IPS-11a (cell line): Measurements from ENCODE around the gene YWHAQ.
"Not testable (repeated sequence)": the region's sequence is repeated elsewhere in the genome, so short reads cannot be mapped to it uniquely, and the experiment has no call there.

Experiments used
- H3K4me3 ChIP-seq: one replicate; pipeline ENCODE4 v1.5.1; 2013; ENCODE audit warnings: low read depth, low read length, control low read depth

YWHAQ gene

GRCh38 chr2:9594366-9595054, 36.3 kb downstream of the YWHAQ start:
- no peak overlapping the region for H3K4me3 ChIP-seq

- H3K4me3 ChIP-seq = no peak overlapping the region
These were observed 36.9 kb downstream of the YWHAQ start for GRCh38 chr2:9593925-9594324.

- H3K4me3 ChIP-seq = no peak overlapping the region
These were observed 38.1 kb downstream of the YWHAQ start for GRCh38 chr2:9592699-9593098.

GRCh38 chr2:9590641-9591040, 40.2 kb downstream of the YWHAQ start:
- no peak overlapping the region for H3K4me3 ChIP-seq

- no peak overlapping the region for H3K4me3 ChIP-seq
These were observed 44.3 kb downstream of the YWHAQ start for GRCh38 chr2:9586465-9586864.

GRCh38 chr2:9585486-9585885, 45.3 kb downstream of the YWHAQ start:
- no peak overlapping the region for H3K4me3 ChIP-seq

- H3K4me3 ChIP-seq = not testable (repeated sequence)
These were observed 45.9 kb downstream of the YWHAQ start for GRCh38 chr2:9584902-9585301.

- H3K4me3 ChIP-seq = no peak overlapping the region
These were observed 48.2 kb downstream of the YWHAQ start for GRCh38 chr2:9582624-9583023.

- no peak overlapping the region for H3K4me3 ChIP-seq
These were observed 52.1 kb downstream of the YWHAQ start for GRCh38 chr2:9578467-9579235.

GRCh38 chr2:9574331-9574730, 56.5 kb downstream of the YWHAQ start:
- no peak overlapping the region for H3K4me3 ChIP-seq

GRCh38 chr2:9573840-9574239, 57.0 kb downstream of the YWHAQ start:
- no peak overlapping the region for H3K4me3 ChIP-seq

GRCh38 chr2:9573013-9573720, 57.6 kb downstream of the YWHAQ start:
- no peak overlapping the region for H3K4me3 ChIP-seq

- H3K4me3 ChIP-seq = no peak overlapping the region
These were observed 60.4 kb downstream of the YWHAQ start for GRCh38 chr2:9570182-9571060.

- no peak overlapping the region for H3K4me3 ChIP-seq
These were observed 65.2 kb downstream of the YWHAQ start for GRCh38 chr2:9565436-9566153.

GRCh38 chr2:9560628-9561027, 70.2 kb downstream of the YWHAQ start:
- no peak overlapping the region for H3K4me3 ChIP-seq

GRCh38 chr2:9558948-9559381, 71.8 kb downstream of the YWHAQ start:
- H3K4me3 ChIP-seq = no peak overlapping the region

- peak overlapping the region; percentile 79 for H3K4me3 ChIP-seq
These were observed 74.6 kb downstream of the YWHAQ start for GRCh38 chr2:9556121-9556743.

- peak within 1 kb of the TSS; percentile 79 for H3K4me3 ChIP-seq
These were observed 75.3 kb downstream of the YWHAQ start, which contains the start of gene ADAM17 for GRCh38 chr2:9555297-9556120. TSS of gene ADAM17 (minus strand) at chr2:9555830. CDS start at chr2:9555605, 225 bp downstream.

GRCh38 chr2:9554921-9555296, 75.9 kb downstream of the YWHAQ start:
- peak overlapping the region; percentile 79 for H3K4me3 ChIP-seq
